ENCODE data around the gene CFAP77.

The CFAP77 gene

GRCh38 chr9:132520612-132521011, 110.6 kb downstream of the CFAP77 start:
- DNase-seq = no peak

GRCh38 chr9:132525308-132526023, 115.5 kb downstream of the CFAP77 start:
- no peak for DNase-seq

GRCh38 chr9:132531195-132531594, 121.2 kb downstream of the CFAP77 start:
- no peak for DNase-seq

- no peak for DNase-seq
These were observed 121.9 kb downstream of the CFAP77 start for GRCh38 chr9:132531710-132532570.

- no peak for DNase-seq
These were observed 124.8 kb downstream of the CFAP77 start for GRCh38 chr9:132534832-132535231.

- no peak for DNase-seq
These were observed 126.1 kb downstream of the CFAP77 start for GRCh38 chr9:132536124-132536523.

- DNase-seq = no peak
These were observed 127.3 kb downstream of the CFAP77 start for GRCh38 chr9:132537352-132537751.

- DNase-seq = no peak
These were observed 128.1 kb downstream of the CFAP77 start for GRCh38 chr9:132538071-132538470.

- DNase-seq = no peak
These were observed 129.1 kb downstream of the CFAP77 start for GRCh38 chr9:132539096-132539495.

- DNase-seq = no peak
These were observed 131.0 kb downstream of the CFAP77 start for GRCh38 chr9:132541051-132541450.

GRCh38 chr9:132541870-132542830, 132.1 kb downstream of the CFAP77 start:
- DNase-seq = no peak

GRCh38 chr9:132543251-132543650, 133.2 kb downstream of the CFAP77 start:
- DNase-seq = no peak

- no peak for DNase-seq
These were observed 133.9 kb downstream of the CFAP77 start for GRCh38 chr9:132543960-132544359.

GRCh38 chr9:132545578-132545977, 135.6 kb downstream of the CFAP77 start:
- DNase-seq = no peak

GRCh38 chr9:132546148-132547051, 136.4 kb downstream of the CFAP77 start:
- DNase-seq = no peak

- DNase-seq = no peak
These were observed 137.0 kb downstream of the CFAP77 start for GRCh38 chr9:132547052-132547431.

GRCh38 chr9:132547436-132547835, 137.4 kb downstream of the CFAP77 start:
- no peak for DNase-seq

- no peak for DNase-seq
These were observed 138.1 kb downstream of the CFAP77 start for GRCh38 chr9:132547976-132548730.

GRCh38 chr9:132548751-132549640, 139.0 kb downstream of the CFAP77 start:
- DNase-seq = no peak

GRCh38 chr9:132551556-132551955, 141.5 kb downstream of the CFAP77 start:
- no peak for DNase-seq

All from CD4-positive, alpha-beta T cell treated with Interleukin-1 beta for 1 hour (primary cell).